SIG-M5 treated with dmso at 0.1 percent for 504 hours (cell line): ENCODE measurements around the gene ACOT9.
"Not testable (repeated sequence)": the region's sequence is repeated elsewhere in the genome, so short reads cannot be mapped to it uniquely, and the experiment has no call there.

ENCODE experiments used
- DNase-seq: peaks from one replicate; lab custom pipeline; 2025; ENCODE audit not compliant: unreplicated experiment; lab: John Stamatoyannopoulos, UW

Gene ACOT9, protein sequence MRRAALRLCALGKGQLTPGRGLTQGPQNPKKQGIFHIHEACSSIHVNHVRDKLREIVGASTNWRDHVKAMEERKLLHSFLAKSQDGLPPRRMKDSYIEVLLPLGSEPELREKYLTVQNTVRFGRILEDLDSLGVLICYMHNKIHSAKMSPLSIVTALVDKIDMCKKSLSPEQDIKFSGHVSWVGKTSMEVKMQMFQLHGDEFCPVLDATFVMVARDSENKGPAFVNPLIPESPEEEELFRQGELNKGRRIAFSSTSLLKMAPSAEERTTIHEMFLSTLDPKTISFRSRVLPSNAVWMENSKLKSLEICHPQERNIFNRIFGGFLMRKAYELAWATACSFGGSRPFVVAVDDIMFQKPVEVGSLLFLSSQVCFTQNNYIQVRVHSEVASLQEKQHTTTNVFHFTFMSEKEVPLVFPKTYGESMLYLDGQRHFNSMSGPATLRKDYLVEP

GRCh38 chrX:23742697-23743622 lies at the start of gene ACOT9:
TSS of gene ACOT9 (minus strand) at chrX:23743276. CDS start at chrX:23743144, 132 bp downstream.
- peak; percentile 81 for DNase-seq

DNA sequence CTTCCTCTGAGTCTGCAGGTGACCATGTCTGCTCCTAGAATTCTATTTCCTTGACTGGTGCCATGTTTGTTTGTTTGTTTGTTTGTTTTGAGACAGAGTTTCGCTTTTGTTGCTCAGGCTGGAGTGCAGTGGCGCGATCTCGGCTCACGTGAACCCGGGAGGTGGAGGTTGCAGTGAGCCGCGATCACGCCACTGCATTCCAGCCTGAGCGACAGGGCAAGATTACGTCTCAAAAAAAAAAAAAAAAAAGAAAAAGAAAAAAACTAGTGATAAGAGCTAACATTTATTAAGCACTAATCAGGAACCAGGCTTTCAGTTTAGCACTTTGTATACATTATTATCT lies 47.0 kb upstream of the ACOT9 start:
- DNase-seq = no peak

- no peak for DNase-seq
These were observed 46.5 kb upstream of the ACOT9 start for GRCh38 chrX:23789386-23790154.

GRCh38 chrX:23788946-23789345 lies 45.9 kb upstream of the ACOT9 start:
- no peak for DNase-seq

DNA sequence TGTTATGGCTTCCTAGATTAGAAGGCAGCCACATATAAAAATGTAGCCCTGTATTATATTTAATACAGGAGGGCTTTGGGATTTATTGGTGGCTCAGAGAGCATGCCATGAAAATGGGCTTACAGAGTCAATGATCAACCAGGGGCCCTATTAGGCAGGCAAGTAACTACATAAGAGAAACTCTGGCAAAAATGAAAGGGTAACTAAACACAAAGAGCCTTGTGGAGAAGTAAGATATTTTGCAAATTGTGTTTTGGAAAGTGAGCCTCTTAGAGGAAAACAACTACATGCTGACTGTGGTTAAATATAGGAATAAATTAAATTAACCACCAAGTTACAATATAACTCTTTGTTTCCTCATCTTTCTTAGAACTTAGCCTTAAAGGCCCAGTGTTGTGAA lies 45.4 kb upstream of the ACOT9 start:
- no peak for DNase-seq

DNA sequence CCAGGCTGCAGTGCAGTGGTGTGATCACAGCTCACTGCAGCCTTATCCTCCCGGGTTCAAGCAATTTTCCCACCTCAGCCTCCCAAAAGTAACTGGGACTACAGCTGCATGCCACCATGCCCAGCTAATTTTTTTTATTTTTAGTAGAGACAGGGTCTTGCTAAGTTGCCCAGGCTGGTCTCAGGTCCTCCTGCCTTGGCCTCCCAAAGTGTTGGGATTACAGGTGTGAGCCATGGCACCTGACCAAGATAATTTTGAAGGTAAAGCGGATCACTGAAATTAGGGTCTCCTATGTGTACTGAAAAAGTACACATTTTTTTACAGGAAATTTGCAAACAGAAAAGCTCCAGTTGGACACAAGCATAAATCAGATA lies 44.7 kb upstream of the ACOT9 start:
- no peak for DNase-seq

GRCh38 chrX:23786268-23786815 lies 43.3 kb upstream of the ACOT9 start:
- DNase-seq = no peak

DNA sequence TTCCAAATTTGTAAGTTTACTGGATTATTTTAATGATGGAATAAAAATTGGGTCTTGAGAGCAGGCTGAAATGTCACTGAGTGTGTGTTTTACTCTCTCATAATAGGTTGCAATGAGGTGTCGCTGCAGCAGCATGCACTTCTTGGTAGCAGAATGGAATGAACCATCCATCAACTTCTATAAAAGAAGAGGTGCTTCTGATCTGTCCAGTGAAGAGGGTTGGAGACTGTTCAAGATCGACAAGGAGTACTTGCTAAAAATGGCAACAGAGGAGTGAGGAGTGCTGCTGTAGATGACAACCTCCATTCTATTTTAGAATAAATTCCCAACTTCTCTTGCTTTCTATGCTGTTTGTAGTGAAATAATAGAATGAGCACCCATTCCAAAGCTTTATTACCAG lies 42.5 kb upstream of the ACOT9 start:
- DNase-seq = no peak

- peak; percentile 88 for DNase-seq
These were observed 41.6 kb upstream of the ACOT9 start for GRCh38 chrX:23784470-23785331.

DNA sequence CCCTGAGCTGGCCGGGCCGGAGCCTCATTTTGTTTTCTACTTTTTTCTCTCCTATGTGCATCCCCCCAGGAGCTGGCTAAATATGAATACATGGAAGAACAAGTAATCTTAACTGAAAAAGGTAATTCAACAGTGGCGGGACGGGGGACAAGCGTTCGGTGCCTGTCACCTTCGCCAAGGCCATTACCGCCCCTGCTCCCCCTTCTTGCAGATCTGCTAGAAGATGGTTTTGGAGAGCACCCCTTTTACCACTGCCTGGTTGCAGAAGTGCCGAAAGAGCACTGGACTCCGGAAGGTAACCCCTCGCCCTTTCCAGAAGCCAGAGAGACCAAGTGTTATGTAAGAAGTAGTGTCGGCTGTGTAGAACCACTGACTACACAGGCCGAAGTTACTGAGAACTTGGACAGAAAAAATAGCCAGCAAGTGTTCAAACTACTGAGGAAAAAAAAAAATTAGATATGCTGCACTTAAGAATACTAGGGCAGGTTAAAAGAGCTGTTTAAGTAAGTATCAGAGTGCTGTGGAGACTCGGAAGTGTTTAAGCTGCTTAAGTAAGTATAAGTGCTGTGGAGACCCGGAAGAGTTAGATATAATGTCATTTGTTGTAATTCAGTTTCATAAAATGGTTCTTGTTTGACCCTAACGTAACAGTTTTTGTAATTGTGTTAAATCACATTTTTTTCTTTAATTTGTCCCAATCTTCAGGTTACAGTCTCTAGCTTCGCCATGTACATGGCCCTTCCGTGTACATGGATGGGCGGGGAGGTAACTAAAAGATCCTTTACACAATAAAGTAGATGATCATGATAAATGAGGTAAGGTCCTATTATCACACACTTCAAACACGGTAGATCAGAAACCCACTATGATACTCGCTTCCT lies 40.8 kb upstream of the ACOT9 start:
- DNase-seq = no peak

- peak; percentile 90 for DNase-seq
These were observed 40.0 kb upstream of the ACOT9 start, which contains the start of gene SAT1 for GRCh38 chrX:23782863-23783588. TSS of gene SAT1 (plus strand) at chrX:23783173. CDS start at chrX:23783352, 179 bp downstream.

DNA sequence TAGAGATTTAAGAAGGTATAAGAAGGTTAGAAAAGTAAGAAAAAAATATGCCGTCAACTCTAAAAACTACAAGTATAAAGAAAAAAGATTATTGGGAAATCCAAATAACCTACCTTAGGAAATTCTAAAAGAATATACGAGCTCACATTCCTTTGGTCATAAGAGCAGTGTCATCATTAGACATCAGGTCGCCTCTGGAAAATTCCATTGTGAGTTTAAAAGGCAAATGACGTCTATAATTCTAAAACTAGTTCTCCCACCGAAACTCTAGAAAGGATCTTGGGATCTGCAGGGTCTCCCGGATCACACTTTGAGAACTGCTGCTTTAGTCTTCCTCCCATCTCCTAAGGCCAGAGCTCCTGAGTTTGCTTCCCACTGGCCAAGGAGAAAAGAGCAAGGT lies 39.4 kb upstream of the ACOT9 start:
- no peak for DNase-seq

GRCh38 chrX:23779025-23779424 lies 35.9 kb upstream of the ACOT9 start:
- no peak for DNase-seq

DNA sequence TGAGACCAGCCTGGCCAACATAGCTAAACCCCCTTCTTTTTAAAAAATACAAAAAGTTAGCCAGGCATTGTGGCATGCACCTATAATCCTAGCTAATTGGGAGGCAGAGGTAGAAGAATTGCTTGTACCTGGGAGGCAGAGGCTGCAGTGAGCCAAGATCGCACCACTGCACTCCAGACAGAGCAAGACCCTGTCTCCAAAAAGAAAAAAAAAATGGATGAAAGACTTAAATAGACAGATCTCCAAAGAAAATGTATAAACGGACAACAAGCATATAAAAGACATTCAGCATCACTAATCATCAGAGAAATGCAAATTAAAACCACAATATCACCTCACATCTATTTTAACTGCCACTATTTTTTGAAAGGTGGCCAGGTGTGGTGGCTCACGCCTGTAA lies 33.3 kb upstream of the ACOT9 start:
- no peak for DNase-seq

GRCh38 chrX:23773601-23774175 lies 30.6 kb upstream of the ACOT9 start:
- DNase-seq = peak; percentile 82

- DNase-seq = not testable (repeated sequence)
These were observed 28.0 kb upstream of the ACOT9 start for GRCh38 chrX:23771086-23771485.

DNA sequence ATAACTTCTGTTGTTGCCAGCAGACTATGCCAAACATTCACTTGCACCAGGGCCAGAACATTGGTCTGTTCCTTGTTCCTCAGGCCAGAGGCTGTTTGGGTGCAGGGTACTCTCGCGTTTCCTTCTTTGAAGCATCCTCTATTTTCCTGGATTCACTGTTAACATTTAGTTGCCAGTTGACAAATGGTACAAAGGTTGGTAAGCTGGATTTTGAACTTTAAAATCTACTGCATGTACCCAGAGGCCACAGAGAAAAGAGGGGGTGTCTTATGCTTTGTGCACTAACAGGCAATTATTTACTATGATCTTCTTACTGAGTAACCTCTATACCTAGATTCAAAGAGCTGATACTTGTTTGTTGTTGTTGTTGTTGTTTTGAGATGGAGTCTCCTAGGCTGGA lies 27.1 kb upstream of the ACOT9 start:
- no peak for DNase-seq
